ENCODE measurements around the gene ABCA13.

GRCh38 chr7:48171202-48171601 lies at the start of gene ABCA13:
- no peak for TF ChIP-seq EZH2 (IDR thresholded peaks at IDR 0.05)
- TF ChIP-seq CTCF (IDR thresholded peaks at IDR 0.05) = no peak
- no peak for TF ChIP-seq EZH2phosphoT487 (IDR thresholded peaks at IDR 0.05)

Data from neural progenitor cell (in vitro differentiated cells).